K562 (cell line): ENCODE measurements around the gene SRSF6. TPM values are rescaled to one million over a fixed set of nuclear protein-coding genes. Genes with fewer than 3 reads are reported as not detected.

Experiments used
- MAZ ChIP-seq, 2 experiments: fragments of 450-650 bp in 1 of 2; sonication (generic) in 1 of 2; formaldehyde crosslinking; IDR thresholded peaks in 1 of 2; conservative IDR thresholded peaks in 1 of 2; 2 replicates each; pipeline versions ENCODE4 v1.4.0 to v1.5.0; 2020; ENCODE audit warnings: mild to moderate bottlenecking in 1 of 2, missing genetic modification reagents in 1 of 2
- MECOM ChIP-seq: fragments of 250-450 bp; sonication (Bioruptor Pico); IDR thresholded peaks from 2 replicates; pipeline ENCODE4 v1.8.0; 2022; ENCODE audit warnings: inconsistent platforms
- NFRKB ChIP-seq: fragments of 450-650 bp; IDR thresholded peaks from 2 replicates; pipeline ENCODE4 v1.6.1; 2016; ENCODE audit warnings: low read depth
- PHF20 ChIP-seq: fragments of 450-650 bp; IDR thresholded peaks from 2 replicates; pipeline ENCODE4 v1.6.1; 2018; ENCODE audit not compliant: partially characterized antibody
- PML ChIP-seq: IDR thresholded peaks from 2 replicates; pipeline ENCODE4 v1.6.1; 2012; ENCODE audit warnings: low read length, inconsistent platforms
- POU5F1 ChIP-seq: fragments of 150-350 bp; IDR thresholded peaks from 2 replicates; pipeline ENCODE4 v1.6.1; 2014; ENCODE audit warnings: borderline replicate concordance, low read length, low read depth, mild to moderate bottlenecking; ENCODE audit not compliant: partially characterized antibody
- RBFOX2 ChIP-seq: fragments of 200-400 bp; formaldehyde crosslinking; IDR thresholded peaks from 2 replicates; pipeline ENCODE4 v1.6.1; 2017; ENCODE audit warnings: low read depth, mild to moderate bottlenecking, low read length, moderate library complexity
- SMAD4 ChIP-seq: fragments of 250-450 bp; sonication (Bioruptor Pico); conservative IDR thresholded peaks from 2 replicates; pipeline ENCODE4 v1.8.0; 2021; ENCODE audit warnings: inconsistent platforms, mild to moderate bottlenecking, moderate library complexity
- THRAP3 ChIP-seq: fragments of 450-650 bp; IDR thresholded peaks from 2 replicates; pipeline ENCODE4 v1.6.1; 2016; ENCODE audit warnings: mild to moderate bottlenecking, inconsistent platforms, borderline replicate concordance
- polyA plus RNA-seq, 8 experiments: library from polyadenylated mRNA; depleted of rRNA in 4 of 8; stranded (reverse) in 5 of 8; unstranded in 3 of 8; fragments of >200 nt; fragmentation: Nextera tagmentation in 2 of 8; fragmentation: Illumina TruSeq in 1 of 8; extraction: Ambion mirVana in 2 of 8; extraction: Trizol in 1 of 8; gene quantifications; 2 replicates each; pipeline versions ENCODE4 v1.2.1 to v1.2.3, GENCODE V29; 2011 to 2014; ENCODE audit warnings: inconsistent platforms in 1 of 8, missing spikeins in 1 of 8
- total RNA-seq, 7 experiments: library from RNA; depleted of rRNA in 6 of 7; stranded (reverse); fragments of >200 nt in 6 of 7; fragmentation: Illumina TruSeq in 2 of 7; extraction: Trizol in 2 of 7; gene quantifications; 2 replicates each; pipeline versions ENCODE4 v1.2.1 to v1.2.3, GENCODE V29; 2011 to 2021; ENCODE audit warnings: low replicate concordance in 1 of 7
- TF ChIP-seq, protein P1 (sequence below): IDR thresholded peaks from 2 replicates; pipeline ENCODE4 v1.6.1; 2016; ENCODE audit warnings: missing genetic modification characterization, missing compliant biosample characterization
- TF ChIP-seq, protein P2 (sequence below): fragments of 450-650 bp; IDR thresholded peaks from 2 replicates; pipeline ENCODE4 v1.6.1; 2016; ENCODE audit warnings: low read depth
- TF ChIP-seq, protein P3 (sequence below): fragments of 250-450 bp; sonication (Bioruptor Pico); IDR thresholded peaks from 2 replicates; pipeline ENCODE4 v1.4.0; 2020; ENCODE audit warnings: borderline replicate concordance

The SRSF6 gene
- total and polyA plus RNA-seq, 9 of the 15 experiments (the other 6 are each of a cell fraction or from before 2014, with no cell fraction given) = 52.4 to 165 (median 117) TPM

DNA sequence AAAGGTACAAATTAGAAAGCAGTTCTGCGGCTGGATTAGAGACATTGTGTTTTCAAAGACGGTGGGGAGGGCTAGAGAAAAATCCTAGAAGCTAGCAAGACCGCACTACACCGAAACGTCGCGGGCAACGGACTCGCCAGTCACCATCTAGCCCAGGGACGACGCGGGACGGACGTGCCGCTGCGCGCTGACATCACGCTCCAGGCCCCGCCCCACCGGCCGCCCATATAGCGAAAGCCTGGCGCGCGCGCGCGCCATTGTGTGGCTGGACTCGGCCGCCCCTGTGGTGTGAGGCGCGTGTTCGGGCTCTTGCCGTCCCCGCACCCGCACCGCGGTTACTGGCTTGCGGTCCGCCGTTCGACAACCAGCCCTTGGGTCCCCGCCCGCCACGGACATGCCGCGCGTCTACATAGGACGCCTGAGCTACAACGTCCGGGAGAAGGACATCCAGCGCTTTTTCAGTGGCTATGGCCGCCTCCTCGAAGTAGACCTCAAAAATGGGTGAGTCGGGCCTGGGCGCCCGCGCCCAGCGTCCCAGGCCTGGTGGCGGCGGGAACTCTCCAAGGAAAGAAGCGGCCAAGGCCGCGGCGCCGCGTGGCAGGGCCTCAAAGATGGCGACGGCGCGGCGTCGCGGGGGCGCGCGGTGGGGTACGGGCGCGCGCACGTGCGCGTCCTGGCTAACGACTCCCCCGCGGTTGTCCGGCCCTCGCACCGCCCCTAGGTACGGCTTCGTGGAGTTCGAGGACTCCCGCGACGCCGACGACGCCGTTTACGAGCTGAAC is at the start of gene SRSF6 (continued):
- TF ChIP-seq, protein P1, sequence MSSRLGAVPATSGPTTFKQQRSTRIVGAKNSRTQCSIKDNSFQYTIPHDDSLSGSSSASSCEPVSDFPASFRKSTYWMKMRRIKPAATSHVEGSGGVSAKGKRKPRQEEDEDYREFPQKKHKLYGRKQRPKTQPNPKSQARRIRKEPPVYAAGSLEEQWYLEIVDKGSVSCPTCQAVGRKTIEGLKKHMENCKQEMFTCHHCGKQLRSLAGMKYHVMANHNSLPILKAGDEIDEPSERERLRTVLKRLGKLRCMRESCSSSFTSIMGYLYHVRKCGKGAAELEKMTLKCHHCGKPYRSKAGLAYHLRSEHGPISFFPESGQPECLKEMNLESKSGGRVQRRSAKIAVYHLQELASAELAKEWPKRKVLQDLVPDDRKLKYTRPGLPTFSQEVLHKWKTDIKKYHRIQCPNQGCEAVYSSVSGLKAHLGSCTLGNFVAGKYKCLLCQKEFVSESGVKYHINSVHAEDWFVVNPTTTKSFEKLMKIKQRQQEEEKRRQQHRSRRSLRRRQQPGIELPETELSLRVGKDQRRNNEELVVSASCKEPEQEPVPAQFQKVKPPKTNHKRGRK = no peak
- peak in 1 of 2 experiments; percentile 76; a peak in 1 of 4 replicates for TF ChIP-seq MAZ (CRISPR knock-in tag; conservative IDR thresholded peaks at IDR 0.05 in 1 of 2, IDR thresholded peaks at IDR 0.05 in 1 of 2)
- no peak for TF ChIP-seq THRAP3
- peak; percentile 98 for TF ChIP-seq NFRKB
- peak; percentile 95 for TF ChIP-seq SMAD4 (CRISPR knock-in tag)
- TF ChIP-seq, protein P2, sequence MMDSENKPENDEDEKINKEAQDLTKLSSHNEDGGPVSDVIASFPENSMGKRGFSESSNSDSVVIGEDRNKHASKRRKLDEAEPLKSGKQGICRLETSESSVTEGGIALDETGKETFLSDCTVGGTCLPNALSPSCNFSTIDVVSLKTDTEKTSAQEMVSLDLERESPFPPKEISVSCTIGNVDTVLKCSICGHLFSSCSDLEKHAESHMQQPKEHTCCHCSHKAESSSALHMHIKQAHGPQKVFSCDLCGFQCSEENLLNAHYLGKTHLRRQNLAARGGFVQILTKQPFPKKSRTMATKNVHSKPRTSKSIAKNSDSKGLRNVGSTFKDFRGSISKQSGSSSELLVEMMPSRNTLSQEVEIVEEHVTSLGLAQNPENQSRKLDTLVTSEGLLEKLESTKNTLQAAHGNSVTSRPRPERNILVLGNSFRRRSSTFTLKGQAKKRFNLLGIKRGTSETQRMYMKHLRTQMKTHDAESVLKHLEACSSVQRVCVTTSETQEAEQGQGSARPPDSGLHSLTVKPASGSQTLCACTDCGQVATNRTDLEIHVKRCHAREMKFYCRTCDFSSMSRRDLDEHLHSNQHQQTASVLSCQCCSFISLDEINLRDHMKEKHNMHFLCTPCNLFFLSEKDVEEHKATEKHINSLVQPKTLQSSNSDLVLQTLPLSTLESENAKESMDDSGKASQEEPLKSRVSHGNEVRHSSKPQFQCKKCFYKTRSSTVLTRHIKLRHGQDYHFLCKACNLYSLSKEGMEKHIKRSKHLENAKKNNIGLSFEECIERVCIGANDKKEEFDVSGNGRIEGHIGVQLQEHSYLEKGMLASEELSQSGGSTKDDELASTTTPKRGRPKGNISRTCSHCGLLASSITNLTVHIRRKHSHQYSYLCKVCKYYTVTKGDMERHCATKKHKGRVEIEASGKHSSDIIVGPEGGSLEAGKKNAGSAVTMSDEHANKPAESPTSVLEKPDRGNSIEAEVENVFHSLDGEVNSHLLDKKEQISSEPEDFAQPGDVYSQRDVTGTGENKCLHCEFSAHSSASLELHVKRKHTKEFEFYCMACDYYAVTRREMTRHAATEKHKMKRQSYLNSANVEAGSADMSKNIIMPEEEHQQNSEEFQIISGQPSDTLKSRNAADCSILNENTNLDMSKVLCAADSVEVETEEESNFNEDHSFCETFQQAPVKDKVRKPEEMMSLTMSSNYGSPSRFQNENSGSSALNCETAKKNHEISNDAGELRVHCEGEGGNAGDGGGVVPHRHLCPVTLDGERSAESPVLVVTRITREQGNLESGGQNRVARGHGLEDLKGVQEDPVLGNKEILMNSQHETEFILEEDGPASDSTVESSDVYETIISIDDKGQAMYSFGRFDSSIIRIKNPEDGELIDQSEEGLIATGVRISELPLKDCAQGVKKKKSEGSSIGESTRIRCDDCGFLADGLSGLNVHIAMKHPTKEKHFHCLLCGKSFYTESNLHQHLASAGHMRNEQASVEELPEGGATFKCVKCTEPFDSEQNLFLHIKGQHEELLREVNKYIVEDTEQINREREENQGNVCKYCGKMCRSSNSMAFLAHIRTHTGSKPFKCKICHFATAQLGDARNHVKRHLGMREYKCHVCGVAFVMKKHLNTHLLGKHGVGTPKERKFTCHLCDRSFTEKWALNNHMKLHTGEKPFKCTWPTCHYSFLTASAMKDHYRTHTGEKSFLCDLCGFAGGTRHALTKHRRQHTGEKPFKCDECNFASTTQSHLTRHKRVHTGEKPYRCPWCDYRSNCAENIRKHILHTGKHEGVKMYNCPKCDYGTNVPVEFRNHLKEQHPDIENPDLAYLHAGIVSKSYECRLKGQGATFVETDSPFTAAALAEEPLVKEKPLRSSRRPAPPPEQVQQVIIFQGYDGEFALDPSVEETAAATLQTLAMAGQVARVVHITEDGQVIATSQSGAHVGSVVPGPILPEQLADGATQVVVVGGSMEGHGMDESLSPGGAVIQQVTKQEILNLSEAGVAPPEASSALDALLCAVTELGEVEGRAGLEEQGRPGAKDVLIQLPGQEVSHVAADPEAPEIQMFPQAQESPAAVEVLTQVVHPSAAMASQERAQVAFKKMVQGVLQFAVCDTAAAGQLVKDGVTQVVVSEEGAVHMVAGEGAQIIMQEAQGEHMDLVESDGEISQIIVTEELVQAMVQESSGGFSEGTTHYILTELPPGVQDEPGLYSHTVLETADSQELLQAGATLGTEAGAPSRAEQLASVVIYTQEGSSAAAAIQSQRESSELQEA = no peak
- peak; percentile 87 for TF ChIP-seq PHF20
- TF ChIP-seq POU5F1 = no peak
- TF ChIP-seq, protein P3, sequence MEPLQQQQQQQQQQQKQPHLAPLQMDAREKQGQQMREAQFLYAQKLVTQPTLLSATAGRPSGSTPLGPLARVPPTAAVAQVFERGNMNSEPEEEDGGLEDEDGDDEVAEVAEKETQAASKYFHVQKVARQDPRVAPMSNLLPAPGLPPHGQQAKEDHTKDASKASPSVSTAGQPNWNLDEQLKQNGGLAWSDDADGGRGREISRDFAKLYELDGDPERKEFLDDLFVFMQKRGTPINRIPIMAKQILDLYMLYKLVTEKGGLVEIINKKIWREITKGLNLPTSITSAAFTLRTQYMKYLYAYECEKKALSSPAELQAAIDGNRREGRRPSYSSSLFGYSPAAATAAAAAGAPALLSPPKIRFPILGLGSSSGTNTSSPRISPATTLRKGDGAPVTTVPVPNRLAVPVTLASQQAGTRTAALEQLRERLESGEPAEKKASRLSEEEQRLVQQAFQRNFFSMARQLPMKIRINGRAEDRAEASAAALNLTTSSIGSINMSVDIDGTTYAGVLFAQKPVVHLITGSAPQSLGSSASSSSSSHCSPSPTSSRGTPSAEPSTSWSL (CRISPR knock-in tag) = peak; percentile 54; the same call in 1 of the 2 replicates
- TF ChIP-seq RBFOX2 = peak; percentile 100
- TF ChIP-seq PML = peak; percentile 90
- TF ChIP-seq MECOM = no peak
